NB4 (cell line): ENCODE results near the gene KIF12.

Experiments used
- CTCF ChIP-seq: IDR thresholded peaks from one replicate; pipeline ENCODE4 v1.5.1; 2012; ENCODE audit warnings: low read depth, low read length
- MYC ChIP-seq: IDR thresholded peaks from 2 replicates; pipeline ENCODE4 v1.6.1; 2011; ENCODE audit warnings: low read depth, low read length

DNA sequence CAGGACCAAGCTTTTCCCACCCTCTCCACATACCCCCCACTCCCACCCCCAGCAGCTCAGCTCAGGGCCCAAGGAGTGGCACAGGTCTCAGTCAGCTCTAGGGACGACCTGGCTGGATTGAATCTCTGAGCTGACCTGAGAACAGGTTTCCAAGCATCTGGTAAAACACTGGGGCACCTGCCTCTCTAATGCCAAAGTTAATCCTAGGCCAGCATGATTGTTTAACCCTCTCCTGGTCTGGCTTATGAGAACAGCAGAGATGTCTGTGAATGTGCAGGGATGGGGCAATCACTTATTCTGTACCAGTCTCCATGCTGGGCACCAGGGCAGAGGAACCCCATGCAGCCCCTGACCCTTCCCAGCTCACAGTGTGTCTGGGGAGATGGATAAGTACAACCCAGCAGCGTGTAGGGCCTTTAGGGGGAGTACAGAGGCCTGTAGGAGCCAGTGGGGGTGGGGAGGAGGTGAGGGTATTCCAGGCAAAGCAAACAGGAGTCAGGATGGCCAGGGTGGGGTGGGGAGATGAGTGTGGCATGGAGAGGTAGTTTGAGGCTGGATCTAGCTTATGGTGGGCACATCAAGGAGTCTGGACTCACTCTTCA is 678 bp upstream of the KIF12 start:
- TF ChIP-seq CTCF (no peak), MYC (no peak)
